Measurements from ENCODE around the gene DDX1. TPM values are rescaled to one million over a fixed set of nuclear protein-coding genes. Genes with fewer than 3 reads are reported as not detected.

DDX1 gene
- polyA plus RNA-seq, 3 donors: 14.1 to 35.4 (median 30.1) TPM

- no peak for DNase-seq
- H3K79me2 ChIP-seq (ENCODE audit: insufficient read depth, low read length): no peaks in the 10 kb centered on the region
- Mint-ChIP-seq H3K36me3 (peaks cover 33 to 34% of the 10 kb centered on the region in 2 donors), H3K9me3 (peaks cover 0 to 8% (median 0%) of the 10 kb centered on the region in 7 donors), H3K4me3 (no peak overlapping the region), H3K4me1 (no peaks in the 10 kb centered on the region), H3K27ac (no peak overlapping the region), H3K27me3 (ENCODE audit: low read depth in 3 of 3) (no peaks in the 10 kb centered on the region)
- WGBS (ENCODE audit: insufficient coverage): 94% methylated on average over 2 of the region's 4 CpGs
- H3K4me2 ChIP-seq (replicated peaks; ENCODE audit: extremely low read depth, low read length, poor library complexity, severe bottlenecking): no peak overlapping the region
- H3K9ac ChIP-seq (ENCODE audit: insufficient read depth, low read length, poor library complexity, severe bottlenecking): no peak overlapping the region
- no peaks in the 10 kb centered on the region for H3K9me3 ChIP-seq (replicated peaks in 1 of 2; ENCODE audit: control insufficient read depth in 1 of 2, insufficient read depth in 1 of 2, low read length in 2 of 2)
- H3K4me3 ChIP-seq (replicated peaks in 1 of 3; ENCODE audit: low read depth in 2 of 3, low read length in 3 of 3): no peak overlapping the region
- no peaks in the 10 kb centered on the region for H3K27me3 ChIP-seq (ENCODE audit: control insufficient read depth in 2 of 2, insufficient read depth in 2 of 2, low read length in 2 of 2)
- H3K27ac ChIP-seq (ENCODE audit: low read depth in 1 of 2, low read length in 2 of 2): no peak overlapping the region
- peaks cover 13 to 49% of the 10 kb centered on the region in 2 donors for H3K36me3 ChIP-seq (replicated peaks in 1 of 2; ENCODE audit: control insufficient read depth in 1 of 2, insufficient read depth in 2 of 2, low read length in 2 of 2)
- intact Hi-C loops (cut with micrococcal nuclease): no loop called here
- no peaks in the 10 kb centered on the region for H4K20me1 ChIP-seq (ENCODE audit: insufficient read depth, low read length)
- TF ChIP-seq CTCF (IDR thresholded peaks at IDR 0.05): no peak
- H2AFZ ChIP-seq (ENCODE audit: insufficient read depth, low read depth, low read length, poor library complexity, severe bottlenecking): no peak overlapping the region
- H3K4me1 ChIP-seq (ENCODE audit: control insufficient read depth in 1 of 2, insufficient read depth in 2 of 2, low read length in 2 of 2): no peaks in the 10 kb centered on the region
These were observed 44.4 kb upstream of the DDX1 start for GRCh38 chr2:15547115-15547876.

GRCh38 chr2:15548974-15549373 lies 42.7 kb upstream of the DDX1 start:
- Mint-ChIP-seq H3K27ac (no peak overlapping the region), H3K4me1 (no peaks in the 10 kb centered on the region), H3K9me3 (peaks cover 0 to 7% (median 0%) of the 10 kb centered on the region in 7 donors), H3K4me3 (no peak overlapping the region), H3K36me3 (peaks cover 41 to 46% of the 10 kb centered on the region in 2 donors), H3K27me3 (ENCODE audit: low read depth in 3 of 3) (no peaks in the 10 kb centered on the region)
- Histone ChIP-seq H2AFZ (ENCODE audit: insufficient read depth, low read depth, low read length, poor library complexity, severe bottlenecking) (no peak overlapping the region), H3K4me3 (replicated peaks in 1 of 3; ENCODE audit: low read depth in 2 of 3, low read length in 3 of 3) (no peak overlapping the region), H3K9me3 (replicated peaks in 1 of 2; ENCODE audit: control insufficient read depth in 1 of 2, insufficient read depth in 1 of 2, low read length in 2 of 2) (no peaks in the 10 kb centered on the region), H3K4me2 (replicated peaks; ENCODE audit: extremely low read depth, low read length, poor library complexity, severe bottlenecking) (no peak overlapping the region), H3K27me3 (ENCODE audit: control insufficient read depth in 2 of 2, insufficient read depth in 2 of 2, low read length in 2 of 2) (no peaks in the 10 kb centered on the region), H3K27ac (ENCODE audit: low read depth in 1 of 2, low read length in 2 of 2) (no peak overlapping the region), H4K20me1 (ENCODE audit: insufficient read depth, low read length) (no peaks in the 10 kb centered on the region), H3K4me1 (ENCODE audit: control insufficient read depth in 1 of 2, insufficient read depth in 2 of 2, low read length in 2 of 2) (no peaks in the 10 kb centered on the region), H3K9ac (ENCODE audit: insufficient read depth, low read length, poor library complexity, severe bottlenecking) (no peak overlapping the region), H3K79me2 (ENCODE audit: insufficient read depth, low read length) (no peaks in the 10 kb centered on the region), H3K36me3 (replicated peaks in 1 of 2; ENCODE audit: control insufficient read depth in 1 of 2, insufficient read depth in 2 of 2, low read length in 2 of 2) (peaks cover 17 to 56% of the 10 kb centered on the region in 2 donors)
- WGBS (ENCODE audit: insufficient coverage): 100% methylated on average over 1 of the region's 2 CpGs
- intact Hi-C loops (cut with micrococcal nuclease): no loop called here
- DNase-seq: no peak
- TF ChIP-seq CTCF (IDR thresholded peaks at IDR 0.05): no peak
